SK-N-MC (cell line): Measurements from ENCODE around the gene SLC25A27.

Experiments
- EZH2 ChIP-seq: fragments of 200-600 bp; sonication (generic); IDR thresholded peaks from one replicate; pipeline ENCODE4 v1.6.1; 2017; ENCODE audit warnings: antibody characterized with exemption
- FOXP2 ChIP-seq: optimal IDR thresholded peaks from 2 replicates; pipeline ENCODE3; 2011; ENCODE audit warnings: mild to moderate bottlenecking, moderate library complexity; ENCODE audit not compliant: insufficient read depth; ENCODE audit errors: extremely low read length, control extremely low read depth
- POLR2AphosphoS5 ChIP-seq: IDR thresholded peaks from 2 replicates; pipeline ENCODE4 v1.6.1; 2012; ENCODE audit warnings: mild to moderate bottlenecking, low read depth, low read length, borderline replicate concordance

GRCh38 chr6:46612645-46613044 lies 40.1 kb upstream of the SLC25A27 start:
- TF ChIP-seq EZH2 (no peak), POLR2AphosphoS5 (no peak), FOXP2 (no peak)
